Renal cortex interstitium (tissue), 11 donors: ENCODE measurements around the gene TNRC6C. TPM values are rescaled to one million over a fixed set of nuclear protein-coding genes. Genes with fewer than 3 reads are reported as not detected.

ENCODE experiments used
- DNase-seq, 11 donors: peaks; one replicate each; pipeline ENCODE4 v3.0.0-alpha.2; 2013; ENCODE audit warnings: low read depth in 9 of 11, low spot score in 4 of 11; ENCODE audit errors: extremely low read depth in 1 of 11
- polyA plus RNA-seq, 3 donors: library from polyadenylated mRNA; unstranded; fragments of 120-200 nt; gene quantifications; one replicate each; pipeline ENCODE4 v1.2.1, GENCODE V29; 2013; ENCODE audit not compliant: insufficient read length in 3 of 3

The TNRC6C gene
- polyA plus RNA-seq, 3 donors, result 11.5 to 18.6 (median 14.0) TPM

DNA sequence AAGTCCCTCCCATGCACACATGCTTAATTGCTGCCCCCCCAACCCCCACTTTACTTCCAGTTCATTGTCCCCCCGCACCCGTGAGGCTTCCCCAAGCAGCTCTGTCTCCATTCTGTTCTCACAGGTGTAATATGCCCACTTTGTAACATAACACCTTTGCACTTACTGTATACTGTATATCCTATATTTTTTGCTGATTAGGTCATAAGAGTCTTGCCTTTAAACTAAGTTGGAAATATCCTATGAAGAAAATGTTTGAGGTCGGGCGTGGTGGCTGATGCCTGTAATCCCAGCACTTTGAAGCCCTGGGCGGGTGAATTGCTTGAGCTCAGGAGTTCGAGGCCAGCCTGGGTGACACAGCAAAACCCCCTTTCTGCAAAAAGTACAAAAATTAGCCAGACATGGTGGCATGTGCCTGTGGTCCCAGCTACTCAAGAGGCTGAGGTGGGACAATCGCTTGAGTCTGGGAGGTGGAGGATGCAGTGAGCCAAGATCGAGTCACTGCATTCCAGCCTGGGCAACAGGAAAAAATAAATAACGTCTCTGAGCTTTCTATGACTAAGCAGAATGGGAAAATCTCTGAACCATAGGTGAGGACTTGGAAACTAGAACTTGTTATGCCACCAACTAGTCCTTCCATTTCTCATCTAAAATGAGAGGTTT is 76.1 kb downstream of the TNRC6C start:
- no peak for DNase-seq

DNA sequence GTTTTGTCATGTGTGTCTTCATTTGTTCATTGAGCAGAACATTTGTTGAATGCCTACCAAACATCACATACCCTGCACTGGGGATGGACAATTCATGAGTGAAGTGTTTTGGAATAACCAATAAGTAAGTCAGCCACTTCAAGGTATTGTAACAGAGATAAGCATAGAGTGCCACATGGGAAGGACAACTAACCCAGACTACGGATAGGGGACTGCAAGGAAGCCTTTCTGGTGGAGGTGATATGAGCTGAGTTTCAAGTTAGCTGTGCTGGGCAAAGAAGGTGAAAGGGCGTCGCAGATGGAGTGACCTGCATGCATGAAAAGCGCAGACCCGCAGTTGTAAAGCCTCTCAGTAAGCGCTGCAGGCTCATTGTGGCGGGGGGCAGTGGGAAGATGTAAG is 78.8 kb downstream of the TNRC6C start:
- DNase-seq, result no peak

DNA sequence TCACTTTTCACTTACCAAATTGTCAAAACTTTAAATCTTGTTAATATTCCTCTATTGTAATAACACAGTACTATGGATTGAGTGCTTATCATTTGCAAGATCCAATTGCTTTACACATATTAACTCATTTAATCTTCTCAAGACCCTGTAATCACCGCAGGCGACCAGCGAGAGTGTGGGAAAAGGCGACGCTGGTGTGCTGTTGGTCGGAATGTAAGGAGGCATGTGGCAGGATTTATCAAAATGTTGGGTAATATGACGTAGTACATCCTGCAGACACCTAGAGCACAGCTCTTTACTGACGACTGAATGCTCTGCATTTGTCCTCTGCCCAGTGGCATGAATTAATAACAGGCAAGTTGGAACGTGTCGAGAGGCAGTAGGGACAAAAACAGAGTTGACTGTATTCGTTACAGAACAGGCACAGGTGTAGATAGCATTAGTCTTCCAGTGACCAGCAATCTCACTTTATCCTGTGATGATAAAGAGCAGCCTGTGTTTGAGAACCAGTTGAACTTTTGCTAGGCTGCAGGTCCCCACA is 80.3 kb downstream of the TNRC6C start:
- no peak for DNase-seq

DNA sequence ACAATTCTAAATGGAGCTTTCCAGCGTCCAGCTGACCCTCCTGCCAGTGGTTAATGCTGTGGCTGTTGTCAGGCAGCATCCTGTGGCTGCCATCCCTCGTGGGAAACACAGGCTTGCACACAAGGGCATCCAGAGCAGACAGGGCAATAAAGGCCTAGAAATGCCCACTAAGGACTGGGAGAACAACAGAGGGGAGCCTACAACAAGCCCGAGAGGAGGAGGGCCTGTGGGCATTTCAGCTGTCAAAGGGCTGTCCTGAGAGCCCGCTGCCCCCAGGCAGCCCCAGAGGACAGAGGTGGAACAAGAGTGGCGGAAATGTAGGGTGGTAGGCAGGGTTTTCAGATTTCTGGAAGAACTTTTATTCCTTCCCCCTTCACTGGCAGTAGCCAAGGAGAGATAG is 81.1 kb downstream of the TNRC6C start:
- no peak for DNase-seq

DNA sequence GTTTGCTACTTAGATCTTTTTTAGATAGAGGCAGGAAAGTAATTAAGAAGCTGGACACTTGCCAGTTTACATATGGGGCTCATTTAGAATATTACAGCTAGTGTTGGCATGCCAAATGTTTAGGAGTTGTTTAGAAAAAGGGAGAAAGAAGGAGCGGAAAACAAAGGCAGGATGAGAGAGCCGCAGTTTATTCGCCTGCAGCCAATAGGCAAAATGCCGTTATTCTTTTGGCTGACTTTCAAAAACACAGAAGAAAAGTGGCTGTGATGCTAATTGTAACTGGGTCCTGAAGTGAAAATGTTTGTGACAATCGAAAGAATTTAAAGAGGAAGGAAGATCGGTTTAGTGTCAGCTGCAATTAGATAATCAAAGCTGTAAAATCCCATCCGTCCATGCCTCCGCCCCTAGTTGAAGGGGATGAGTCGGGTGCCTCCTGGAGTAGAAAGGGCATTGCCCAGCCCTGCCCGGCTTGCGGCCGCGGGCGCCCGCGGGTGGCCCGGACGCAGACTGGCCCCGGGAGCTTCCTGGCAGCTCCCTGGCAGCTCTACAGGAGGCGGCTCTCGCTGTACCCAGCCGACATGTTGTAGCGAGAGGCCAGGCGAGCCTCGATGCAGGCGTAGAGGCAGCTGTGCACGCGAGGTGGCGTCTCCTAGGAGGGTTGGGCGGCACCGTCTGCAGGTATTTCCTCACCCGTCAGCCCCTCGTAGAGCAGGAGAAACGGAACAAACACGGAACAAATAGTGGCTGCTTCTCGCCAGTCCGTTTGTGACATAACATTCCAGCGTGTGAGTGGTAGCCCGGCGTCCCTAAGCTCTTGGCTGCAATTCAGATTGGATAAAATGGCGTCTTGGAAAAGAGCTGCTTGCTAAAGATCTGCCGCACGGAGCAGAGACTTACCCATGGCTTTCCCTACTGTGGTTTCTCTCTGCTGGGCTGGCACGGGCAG is 82.2 kb downstream of the TNRC6C start:
- DNase-seq, result peak in 6 of 11 donors; percentile 31 to 48 (median 42)

DNA sequence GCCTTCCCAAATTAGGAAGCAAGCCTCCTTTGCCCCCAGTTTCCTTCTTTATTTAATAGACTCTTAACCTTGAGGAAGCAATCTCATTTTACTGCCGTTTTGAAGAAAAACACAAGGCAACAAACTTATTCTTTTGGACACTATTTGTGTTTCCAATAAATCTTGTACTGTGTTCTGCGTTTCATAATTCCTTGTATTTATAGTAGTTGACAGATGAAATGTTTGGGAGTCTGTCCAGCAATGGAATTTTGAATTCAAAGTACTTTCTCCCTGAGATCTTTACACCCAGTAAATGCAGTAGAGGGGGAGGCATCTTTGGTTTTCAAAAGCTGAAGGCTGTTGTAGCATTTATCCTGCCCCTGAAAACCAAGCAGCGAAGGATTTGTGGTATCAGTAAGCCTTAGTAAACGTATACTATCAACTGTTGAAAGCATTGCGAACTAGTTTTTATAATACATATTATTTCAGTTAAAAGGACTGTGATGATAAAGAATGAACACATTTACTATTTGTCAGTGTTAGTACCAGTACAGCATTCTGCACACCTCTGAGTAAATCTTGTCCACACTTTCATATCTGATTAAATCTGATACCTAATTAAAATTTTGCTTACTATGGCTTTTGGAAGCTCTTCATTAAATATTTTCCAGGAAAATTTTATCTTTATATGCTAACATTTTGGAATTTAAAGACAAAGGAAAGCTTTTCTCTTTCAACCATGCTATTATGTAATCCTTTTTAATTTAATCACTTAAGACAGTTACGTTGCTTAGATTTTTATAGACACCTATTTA is 83.1 kb downstream of the TNRC6C start:
- DNase-seq, result peak in 8 of 11 donors; percentile 10 to 60 (median 46)

DNA sequence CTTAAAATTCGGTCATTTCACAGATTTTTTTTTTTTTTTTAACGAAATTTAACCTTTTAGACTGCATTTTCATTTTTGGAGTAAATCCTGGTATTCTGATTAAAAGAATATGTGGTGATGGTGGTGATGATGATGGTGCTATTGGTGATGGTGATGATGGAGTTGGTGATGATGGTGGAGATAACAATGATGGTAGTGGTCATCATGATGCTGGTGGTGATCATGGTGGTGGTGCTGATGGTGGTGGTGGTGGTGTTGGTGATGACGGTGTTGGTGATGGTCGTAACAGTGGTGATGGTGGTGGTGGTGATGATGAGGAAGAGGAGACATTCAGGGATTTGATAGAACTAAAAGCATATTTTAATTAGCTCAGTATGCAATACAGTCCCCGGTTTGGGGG is 84.0 kb downstream of the TNRC6C start:
- no peak for DNase-seq

DNA sequence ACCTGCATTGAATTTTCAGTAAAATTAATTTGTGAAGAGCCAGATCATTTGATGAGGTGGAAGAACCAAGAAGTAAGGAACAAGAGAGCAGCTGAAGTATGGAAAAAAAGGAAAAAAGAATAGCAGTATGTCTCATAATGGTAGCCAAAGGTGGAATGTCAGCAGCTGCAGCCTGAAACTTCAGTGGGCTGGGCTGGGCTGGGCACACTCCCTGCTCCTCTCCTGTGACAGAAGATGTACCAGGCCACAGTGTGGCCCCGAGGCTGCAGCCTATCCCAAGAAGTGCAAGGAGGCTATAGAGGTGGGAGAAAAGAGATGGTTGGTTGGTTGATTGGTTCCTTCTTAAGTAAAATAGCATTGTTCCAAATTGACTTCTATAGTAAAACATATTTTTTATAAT is 84.5 kb downstream of the TNRC6C start:
- no peak for DNase-seq

DNA sequence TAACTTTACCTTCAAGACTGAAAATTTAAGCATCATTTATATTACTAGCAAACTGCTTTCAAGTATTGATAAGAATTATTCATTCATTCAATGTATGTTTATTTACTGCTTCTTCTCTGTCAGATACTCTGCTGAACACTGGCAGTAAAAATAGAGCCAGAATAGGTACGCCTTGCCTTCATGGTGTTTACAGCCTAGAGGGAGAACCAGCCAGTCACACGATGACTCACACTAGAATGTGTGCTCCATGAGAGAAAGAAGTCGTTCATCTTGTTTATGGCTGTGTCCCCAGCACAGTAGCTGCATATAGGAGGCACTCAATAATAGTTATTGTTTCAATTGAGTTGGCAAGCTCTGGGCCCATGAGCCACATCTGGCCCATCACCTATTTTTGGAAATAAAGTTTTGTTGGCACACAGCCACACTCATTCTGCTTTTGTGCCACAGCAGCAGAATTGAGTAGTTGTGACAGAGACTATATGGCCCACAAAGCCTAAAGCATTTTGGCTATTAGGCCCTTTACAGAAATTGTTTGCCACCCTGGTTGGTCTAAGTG is 85.9 kb downstream of the TNRC6C start:
- no peak for DNase-seq

DNA sequence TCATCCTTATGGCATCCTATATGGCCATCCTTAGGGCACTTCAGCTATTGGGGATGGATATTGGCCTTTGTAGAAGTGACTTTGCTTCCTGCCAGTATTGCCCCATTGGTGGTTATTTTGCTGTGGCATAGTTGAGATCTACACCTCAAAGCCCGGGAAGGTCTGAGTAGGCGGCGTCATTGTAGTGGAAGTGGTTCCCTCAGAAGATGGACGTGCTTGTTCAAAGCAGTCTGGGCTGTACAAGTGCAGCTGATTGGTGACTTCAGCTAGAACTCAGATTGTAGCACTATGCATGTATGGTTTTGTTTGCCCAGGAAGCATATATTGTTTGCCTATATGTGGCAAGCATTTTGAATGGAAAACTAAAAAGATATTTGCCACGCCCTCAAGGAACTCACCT is 86.8 kb downstream of the TNRC6C start:
- DNase-seq, result no peak

DNA sequence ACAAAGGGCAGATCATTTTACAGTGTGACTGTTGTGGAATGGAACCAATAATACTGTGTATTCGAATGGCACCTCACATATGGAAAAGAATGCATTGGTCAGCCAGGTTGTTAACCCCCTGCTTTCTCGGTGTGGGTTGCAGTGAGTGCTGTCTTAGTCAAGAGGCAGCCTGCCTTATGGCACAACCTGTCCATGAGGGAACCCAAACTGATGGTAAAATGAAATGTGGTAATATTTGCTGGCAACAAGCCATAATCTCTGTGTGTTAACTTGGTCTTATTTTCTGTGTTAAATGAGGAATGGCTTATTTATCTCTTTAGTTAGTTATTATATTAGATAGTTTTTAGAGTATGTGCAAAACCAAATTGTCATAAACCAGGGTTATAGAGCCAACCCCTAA is 88.4 kb downstream of the TNRC6C start:
- DNase-seq, result no peak

DNA sequence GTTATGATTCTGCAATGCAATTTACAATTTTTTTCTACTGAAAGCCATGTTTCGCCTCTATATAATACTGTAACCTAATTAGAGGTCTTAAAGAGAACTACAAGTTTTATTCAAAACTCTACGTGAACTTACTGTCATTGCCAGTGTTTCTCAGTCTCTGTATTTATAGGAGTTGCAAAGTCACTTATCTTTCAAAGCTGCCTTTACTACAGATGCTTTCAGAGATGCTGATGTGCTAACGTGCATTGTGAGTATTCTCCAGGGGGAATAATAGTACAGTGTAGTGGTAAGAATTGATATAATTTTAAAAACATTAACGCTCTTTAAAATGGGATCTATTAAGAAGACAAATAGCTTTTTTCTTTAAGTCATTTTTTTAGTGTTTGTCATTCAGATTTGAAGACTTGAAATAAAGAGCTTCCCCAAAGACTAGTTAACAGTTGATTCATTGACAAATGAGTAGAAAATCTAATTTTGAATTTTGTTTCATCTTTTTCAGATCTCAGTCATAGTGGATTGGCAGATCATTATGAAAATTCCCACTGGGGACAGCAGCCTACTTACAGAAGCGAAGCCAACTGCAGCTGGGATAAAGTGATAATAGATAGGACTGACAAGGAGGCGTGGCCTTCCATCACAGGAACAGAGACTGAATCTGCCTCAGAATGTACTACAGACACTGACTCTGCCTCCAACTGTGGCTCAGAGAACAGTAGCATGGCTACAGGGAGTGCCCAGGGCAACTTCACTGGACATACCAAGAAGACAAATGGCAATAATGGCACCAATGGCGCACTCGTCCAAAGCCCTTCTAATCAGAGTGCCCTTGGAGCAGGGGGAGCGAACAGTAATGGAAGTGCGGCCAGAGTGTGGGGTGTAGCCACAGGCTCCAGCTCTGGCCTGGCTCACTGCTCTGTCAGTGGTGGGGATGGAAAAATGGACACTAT is 90.1 kb downstream of the TNRC6C start:
- DNase-seq, result no peak

DNA sequence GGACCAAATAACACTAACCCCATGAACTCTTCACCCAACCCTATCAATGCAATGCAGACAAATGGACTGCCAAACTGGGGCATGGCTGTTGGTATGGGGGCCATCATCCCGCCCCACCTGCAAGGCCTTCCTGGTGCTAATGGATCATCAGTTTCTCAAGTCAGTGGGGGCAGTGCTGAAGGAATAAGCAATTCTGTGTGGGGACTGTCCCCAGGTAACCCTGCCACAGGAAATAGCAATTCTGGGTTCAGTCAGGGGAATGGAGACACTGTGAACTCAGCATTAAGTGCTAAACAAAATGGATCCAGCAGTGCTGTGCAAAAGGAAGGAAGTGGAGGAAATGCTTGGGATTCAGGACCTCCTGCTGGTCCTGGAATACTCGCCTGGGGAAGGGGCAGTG is 91.1 kb downstream of the TNRC6C start:
- DNase-seq, result no peak

DNA sequence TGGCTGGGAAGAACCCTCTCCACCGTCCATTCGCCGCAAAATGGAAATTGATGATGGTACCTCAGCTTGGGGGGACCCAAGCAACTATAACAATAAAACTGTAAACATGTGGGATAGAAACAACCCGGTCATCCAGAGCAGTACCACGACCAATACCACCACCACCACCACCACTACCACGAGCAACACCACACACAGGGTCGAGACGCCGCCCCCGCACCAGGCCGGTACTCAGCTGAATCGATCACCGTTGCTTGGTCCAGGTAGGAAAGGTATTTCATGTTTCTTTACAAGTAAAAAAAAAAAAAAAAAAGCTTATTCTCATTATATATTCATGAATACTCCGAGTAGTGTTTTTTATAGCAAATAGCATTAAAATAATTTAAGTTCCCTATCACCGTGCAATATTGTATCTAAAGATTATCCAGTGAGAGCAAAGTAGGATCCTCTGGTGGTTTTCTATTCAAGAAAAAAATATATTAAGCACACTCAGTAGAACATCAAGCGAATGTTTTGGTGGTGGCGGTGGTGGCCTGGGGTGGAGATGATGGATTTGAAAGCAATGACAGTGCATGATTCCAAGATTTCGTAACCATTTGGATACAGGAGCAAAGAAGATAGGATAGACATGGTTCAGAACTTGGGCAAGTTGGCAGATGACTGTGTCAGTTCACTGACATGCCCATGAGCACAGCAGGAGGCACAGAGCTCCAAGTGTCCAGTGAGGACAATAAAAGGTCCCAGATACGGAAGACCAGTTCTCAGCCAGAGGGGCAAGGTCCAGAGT is 92.9 kb downstream of the TNRC6C start:
- no peak for DNase-seq

DNA sequence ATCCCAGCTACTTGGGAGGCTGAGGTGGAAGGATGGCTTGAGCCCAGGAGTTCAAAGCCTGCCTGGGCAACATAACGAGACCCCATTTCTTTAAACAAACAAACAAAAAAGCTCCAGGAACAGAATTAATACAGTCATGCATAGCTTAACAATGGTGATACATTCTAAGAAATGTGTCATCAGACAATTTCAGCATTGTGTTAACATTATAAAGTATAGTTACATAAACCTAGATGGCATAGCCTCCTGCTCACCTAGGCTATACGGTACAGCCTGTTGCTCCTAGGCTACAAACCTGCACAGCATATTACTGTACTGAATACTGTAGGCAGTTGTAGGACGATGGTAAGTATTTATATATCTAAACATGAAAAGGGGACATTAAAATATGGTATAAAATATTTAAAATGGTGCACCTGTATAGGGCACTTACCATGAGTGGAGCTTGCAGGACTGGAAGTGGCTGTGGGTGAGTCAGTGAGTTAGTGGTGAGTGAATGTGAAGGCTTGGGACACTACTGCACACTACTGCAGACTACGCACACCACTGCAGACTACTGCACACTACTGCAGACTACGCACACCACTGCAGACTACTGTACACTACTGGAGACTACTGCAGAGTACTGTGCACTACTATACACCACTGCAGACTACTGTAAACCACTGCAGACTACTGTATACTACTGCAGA is 95.4 kb downstream of the TNRC6C start:
- no peak for DNase-seq

DNA sequence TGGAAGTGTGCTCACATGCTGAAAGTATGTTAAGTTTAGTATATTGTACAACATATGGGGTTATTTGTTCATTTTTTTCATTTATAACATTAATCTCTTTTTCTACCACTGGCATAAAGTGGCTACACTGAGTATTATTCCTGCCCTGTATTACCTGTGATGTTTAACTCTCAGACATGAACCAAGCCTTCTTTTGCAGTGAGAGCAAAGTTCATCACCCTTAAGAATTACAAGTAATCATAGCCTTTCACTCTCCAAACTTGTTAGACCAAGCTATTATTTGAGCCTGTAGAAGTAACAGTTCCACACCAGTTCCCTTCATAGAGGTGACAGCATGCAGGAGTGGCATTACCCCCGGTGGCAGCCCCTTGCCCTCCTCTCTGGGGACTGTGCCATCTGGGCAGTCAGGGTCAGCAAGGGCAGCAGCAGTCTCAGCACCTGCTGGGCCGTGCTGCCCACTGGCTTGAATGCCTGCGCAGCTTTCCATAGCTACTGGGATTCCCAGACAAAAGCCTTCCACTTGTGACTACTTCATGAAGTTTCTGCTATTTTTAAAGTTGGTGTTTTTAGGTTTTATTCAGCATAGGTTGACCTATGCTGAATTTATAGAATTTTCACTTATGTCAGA is 98.7 kb downstream of the TNRC6C start:
- no peak for DNase-seq
